Neural cell (in vitro differentiated cells): ENCODE data around the gene MUC22. TPM values are rescaled to one million over a fixed set of nuclear protein-coding genes. Genes with fewer than 3 reads are reported as not detected.

Source experiments
- H2AFZ ChIP-seq: fragments of 200-600, 300-800 bp; sonication (generic), shearing (Covaris generic); 2 replicates; pipeline ENCODE4 v1.6.0; 2014; ENCODE audit warnings: low read depth, mild to moderate bottlenecking, antibody characterized with exemption, low read length, moderate library complexity
- H3F3A ChIP-seq: fragments of 200-600 bp; shearing (Covaris generic); 2 replicates; pipeline ENCODE4 v1.6.1; 2016; ENCODE audit warnings: mild to moderate bottlenecking, moderate library complexity, mixed read lengths, antibody characterized with exemption, low read length; ENCODE audit not compliant: insufficient read depth, poor library complexity, severe bottlenecking
- H3K27ac ChIP-seq: fragments of 200-600, 300-800 bp; sonication (generic), shearing (Covaris generic); 2 replicates; pipeline ENCODE4 v1.5.1; 2014; ENCODE audit warnings: mild to moderate bottlenecking, low read length, moderate library complexity
- H3K27me3 ChIP-seq: fragments of 300-800, 200-600 bp; sonication (generic), shearing (Covaris generic); 2 replicates; pipeline ENCODE4 v1.6.0; 2014; ENCODE audit warnings: mild to moderate bottlenecking, low read depth, low read length, moderate library complexity; ENCODE audit not compliant: insufficient read depth
- H3K36me3 ChIP-seq: fragments of 300-800, 200-600 bp; sonication (generic), shearing (Covaris generic); 2 replicates; pipeline ENCODE4 v1.5.1; 2014; ENCODE audit warnings: mild to moderate bottlenecking, antibody characterized with exemption, low read length, moderate library complexity; ENCODE audit not compliant: insufficient read depth
- H3K4me2 ChIP-seq: fragments of 300-800, 200-600 bp; sonication (generic), shearing (Covaris generic); 2 replicates; pipeline ENCODE4 v1.6.0; 2014; ENCODE audit warnings: mild to moderate bottlenecking, low read length
- H3K4me3 ChIP-seq: fragments of 300-800, 200-600 bp; sonication (generic), shearing (Covaris generic); 2 replicates; pipeline ENCODE4 v1.5.1; 2014; ENCODE audit warnings: mild to moderate bottlenecking, low read length, moderate library complexity
- H3K79me2 ChIP-seq: fragments of 200-600 bp; shearing (Covaris generic); replicated peaks from 2 replicates; pipeline ENCODE4 v1.6.0; 2014; ENCODE audit warnings: mild to moderate bottlenecking, low read length, moderate library complexity; ENCODE audit not compliant: insufficient read depth
- H3K9ac ChIP-seq: fragments of 300-800, 200-600 bp; sonication (generic), shearing (Covaris generic); 2 replicates; pipeline ENCODE4 v1.6.1; 2016; ENCODE audit warnings: mild to moderate bottlenecking, low read length, mixed read lengths
- H3K9me2 ChIP-seq: fragments of 200-600 bp; shearing (Covaris generic); 2 replicates; pipeline ENCODE4 v1.6.1; 2016; ENCODE audit warnings: mild to moderate bottlenecking, low read length, mixed read lengths; ENCODE audit not compliant: insufficient read depth
- H3K9me3 ChIP-seq: fragments of 200-600, 300-800 bp; sonication (generic), shearing (Covaris generic); 2 replicates; pipeline ENCODE4 v1.6.1; 2016; ENCODE audit warnings: mild to moderate bottlenecking, mixed run types, low read length, moderate library complexity, mixed read lengths
- H4K20me1 ChIP-seq: fragments of 200-600 bp; shearing (Covaris generic); 2 replicates; pipeline ENCODE4 v1.6.1; 2016; ENCODE audit warnings: mild to moderate bottlenecking, mixed run types; ENCODE audit not compliant: insufficient read depth
- CTCF ChIP-seq: fragments of 450-650 bp; IDR thresholded peaks from 2 replicates; pipeline ENCODE4 v1.5.1; 2014; ENCODE audit warnings: antibody characterized with exemption, mild to moderate bottlenecking, moderate library complexity; ENCODE audit not compliant: poor library complexity, severe bottlenecking
- EP300 ChIP-seq: fragments of 450-650 bp; conservative IDR thresholded peaks from 2 replicates; pipeline ENCODE4 v1.6.1; 2014; ENCODE audit warnings: antibody characterized with exemption, mild to moderate bottlenecking, moderate library complexity; ENCODE audit not compliant: poor library complexity, severe bottlenecking
- EZH2 ChIP-seq: fragments of 200-600, 300-800 bp; shearing (Covaris generic), sonication (generic); IDR thresholded peaks from 2 replicates; pipeline ENCODE4 v1.6.1; 2014; ENCODE audit warnings: antibody characterized with exemption, low read length, borderline replicate concordance, mild to moderate bottlenecking; ENCODE audit not compliant: insufficient read depth, poor library complexity, severe bottlenecking
- MXI1 ChIP-seq: fragments of 450-650 bp; conservative IDR thresholded peaks from 2 replicates; pipeline ENCODE4 v1.6.1; 2014; ENCODE audit warnings: antibody characterized with exemption, mild to moderate bottlenecking; ENCODE audit not compliant: poor library complexity, severe bottlenecking
- POLR2AphosphoS5 ChIP-seq: IDR thresholded peaks from 2 replicates; pipeline ENCODE4 v1.6.1; 2012
- RAD21 ChIP-seq: fragments of 450-650 bp; conservative IDR thresholded peaks from 2 replicates; pipeline ENCODE4 v1.6.1; 2014; ENCODE audit warnings: antibody characterized with exemption, mild to moderate bottlenecking, moderate library complexity
- REST ChIP-seq: IDR thresholded peaks from 2 replicates; pipeline ENCODE4 v1.6.1; 2012; ENCODE audit warnings: borderline replicate concordance
- SMC3 ChIP-seq: fragments of 450-650 bp; conservative IDR thresholded peaks from 2 replicates; pipeline ENCODE4 v1.6.1; 2014; ENCODE audit warnings: antibody characterized with exemption, mild to moderate bottlenecking, moderate library complexity; ENCODE audit not compliant: poor library complexity
- TAF1 ChIP-seq: IDR thresholded peaks from 2 replicates; pipeline ENCODE4 v1.6.1; 2012; ENCODE audit warnings: low read depth
- polyA plus RNA-seq: library from polyadenylated mRNA; depleted of rRNA; stranded (reverse); fragments of >200 nt; gene quantifications from 2 replicates; pipeline ENCODE4 v1.2.3, GENCODE V29; 2014

Gene MUC22
- polyA plus RNA-seq, 1 donor from 2014 or later, result not detected

GRCh38 chr6:31004794-31005193 is 5.5 kb upstream of the MUC22 start:
- Histone ChIP-seq H3K4me2 (no peak overlapping the region), H3K4me3 (no peak overlapping the region), H3K79me2 (no peaks in the 10 kb centered on the region), H3K27me3 (no peaks in the 10 kb centered on the region), H3F3A (no peaks in the 10 kb centered on the region), H3K9ac (no peak overlapping the region), H4K20me1 (no peaks in the 10 kb centered on the region), H3K9me3 (no peaks in the 10 kb centered on the region), H3K27ac (no peak overlapping the region), H3K9me2 (no peaks in the 10 kb centered on the region), H2AFZ (no peak overlapping the region), H3K36me3 (no peaks in the 10 kb centered on the region)
- TF ChIP-seq EZH2 (no peak), EP300 (no peak), CTCF (no peak)

GRCh38 chr6:31005249-31006020 is 4.8 kb upstream of the MUC22 start:
- no peaks in the 10 kb centered on the region for H3K36me3 ChIP-seq
- no peaks in the 10 kb centered on the region for H3F3A ChIP-seq
- no peak overlapping the region for H2AFZ ChIP-seq
- H4K20me1 ChIP-seq, result no peaks in the 10 kb centered on the region
- H3K9me3 ChIP-seq, result no peaks in the 10 kb centered on the region
- H3K9me2 ChIP-seq, result no peaks in the 10 kb centered on the region
- H3K27me3 ChIP-seq, result no peaks in the 10 kb centered on the region
- no peak overlapping the region for H3K9ac ChIP-seq
- no peak overlapping the region for H3K27ac ChIP-seq
- no peak overlapping the region for H3K4me3 ChIP-seq
- TF ChIP-seq EZH2, result no peak
- TF ChIP-seq TAF1, result no peak
- no peak for TF ChIP-seq CTCF
- no peak for TF ChIP-seq RAD21
- TF ChIP-seq POLR2AphosphoS5, result no peak
- H3K4me2 ChIP-seq, result no peak overlapping the region
- no peaks in the 10 kb centered on the region for H3K79me2 ChIP-seq

- Histone ChIP-seq H2AFZ (no peak overlapping the region), H3K36me3 (no peaks in the 10 kb centered on the region), H4K20me1 (no peaks in the 10 kb centered on the region), H3K27me3 (no peaks in the 10 kb centered on the region), H3F3A (no peaks in the 10 kb centered on the region), H3K9me3 (no peaks in the 10 kb centered on the region), H3K27ac (no peak overlapping the region), H3K9ac (no peak overlapping the region), H3K4me3 (no peak overlapping the region), H3K4me2 (no peak overlapping the region), H3K79me2 (no peaks in the 10 kb centered on the region), H3K9me2 (no peaks in the 10 kb centered on the region)
- TF ChIP-seq EP300, result no peak
- no peak for TF ChIP-seq SMC3
- TF ChIP-seq TAF1, result no peak
- TF ChIP-seq EZH2, result no peak
- TF ChIP-seq RAD21, result no peak
- TF ChIP-seq CTCF, result no peak
- TF ChIP-seq REST, result no peak
- TF ChIP-seq MXI1, result no peak
- TF ChIP-seq POLR2AphosphoS5, result no peak
These were observed 2.6 kb upstream of the MUC22 start for GRCh38 chr6:31007694-31008093.
